Activated CD8-positive, alpha-beta memory T cell treated with anti-CD3 and anti-CD28 coated beads, Interleukin-2, amount 50 U/mL, for 4 hours (primary cell): ENCODE data around the gene NUDT19.
"Not testable (repeated sequence)": the region's sequence is repeated elsewhere in the genome, so short reads cannot be mapped to it uniquely, and the experiment has no call there.

Source experiments
- DNase-seq: peaks from one replicate; pipeline ENCODE4 v3.0.0-alpha.2; 2020

Gene NUDT19

DNA sequence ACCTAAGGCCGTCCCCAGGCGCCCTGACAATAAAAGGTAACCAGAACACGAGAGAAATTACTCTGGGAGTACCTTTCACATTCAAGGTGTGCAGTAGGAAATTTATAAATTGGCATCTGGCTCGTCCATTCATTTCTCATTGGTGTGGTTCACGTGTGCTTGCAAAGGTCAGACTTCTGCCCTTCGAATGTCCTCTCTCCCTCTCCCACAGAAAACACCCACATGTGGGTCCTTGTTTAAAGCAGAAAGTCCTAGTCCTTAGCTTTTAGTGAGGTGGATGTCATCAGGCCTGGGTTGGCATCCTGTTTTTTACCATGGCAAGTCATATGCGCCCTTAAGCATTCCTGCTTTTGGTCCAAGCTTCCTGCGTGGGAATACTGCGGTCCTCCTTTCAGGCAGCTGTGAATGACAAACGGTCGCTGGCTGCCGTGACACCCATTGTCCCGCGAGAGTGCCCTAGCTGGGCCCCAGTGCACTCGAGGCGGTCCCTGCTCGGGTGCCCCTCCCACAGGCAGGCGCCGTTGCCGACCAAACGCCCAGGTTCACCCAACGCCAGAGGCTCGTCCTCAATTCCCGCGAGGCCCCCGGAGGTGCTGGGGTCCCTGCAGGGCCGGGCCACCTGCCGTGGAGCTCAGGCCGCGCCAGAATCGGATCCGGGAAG, at the start of gene NUDT19:
Gene NUDT19, plus strand, starts transcription at position 531 of the 661 bp plus-strand sequence. CDS start 140 bp downstream, outside the sequence.
- peak; percentile 78 for DNase-seq

DNA sequence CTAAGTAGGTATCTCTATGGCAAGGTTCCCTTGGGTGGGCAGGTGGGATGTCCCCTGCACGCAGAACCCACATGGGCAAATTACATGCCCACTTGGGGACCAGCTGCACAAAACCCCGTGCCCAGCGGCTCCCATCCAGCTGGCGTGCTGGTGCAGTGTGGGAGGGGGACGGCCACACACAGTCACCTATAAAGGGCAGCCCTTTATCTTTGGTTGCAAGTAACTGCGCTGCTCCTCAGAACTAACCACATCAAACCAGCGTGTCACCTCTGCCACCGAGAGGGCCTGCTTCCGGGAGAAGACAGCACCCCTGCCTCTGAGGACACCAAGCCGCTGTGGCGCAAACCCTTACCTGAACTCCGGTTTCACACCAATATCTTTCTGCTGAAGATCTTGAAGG, 48.9 kb upstream of the NUDT19 start:
- DNase-seq, result peak; percentile 63

DNA sequence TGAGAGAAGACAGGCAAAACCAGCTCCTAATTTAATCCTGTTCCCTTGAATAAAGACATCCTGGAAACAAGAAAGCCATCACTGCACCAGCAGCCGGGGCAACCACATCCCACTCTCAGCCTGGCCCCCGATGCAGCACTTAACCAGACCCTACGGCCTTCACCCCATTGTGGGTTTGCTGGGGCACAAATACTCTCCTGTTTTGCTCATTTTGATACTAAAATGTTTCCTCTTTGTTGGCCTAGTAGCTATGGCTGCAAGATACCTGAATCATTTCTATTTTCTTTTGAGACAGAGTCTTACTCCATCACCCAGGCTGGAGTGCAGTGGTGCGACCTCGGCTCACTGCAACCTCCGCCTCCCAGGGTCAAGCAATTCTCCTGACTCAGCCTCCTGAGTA, 45.1 kb upstream of the NUDT19 start:
- DNase-seq, result no peak

GRCh38 chr19:32647361-32647760, 44.3 kb upstream of the NUDT19 start:
- no peak for DNase-seq

GRCh38 chr19:32649751-32650150, 41.9 kb upstream of the NUDT19 start:
- DNase-seq, result no peak

GRCh38 chr19:32650671-32651070, 41.0 kb upstream of the NUDT19 start:
- no peak for DNase-seq

DNA sequence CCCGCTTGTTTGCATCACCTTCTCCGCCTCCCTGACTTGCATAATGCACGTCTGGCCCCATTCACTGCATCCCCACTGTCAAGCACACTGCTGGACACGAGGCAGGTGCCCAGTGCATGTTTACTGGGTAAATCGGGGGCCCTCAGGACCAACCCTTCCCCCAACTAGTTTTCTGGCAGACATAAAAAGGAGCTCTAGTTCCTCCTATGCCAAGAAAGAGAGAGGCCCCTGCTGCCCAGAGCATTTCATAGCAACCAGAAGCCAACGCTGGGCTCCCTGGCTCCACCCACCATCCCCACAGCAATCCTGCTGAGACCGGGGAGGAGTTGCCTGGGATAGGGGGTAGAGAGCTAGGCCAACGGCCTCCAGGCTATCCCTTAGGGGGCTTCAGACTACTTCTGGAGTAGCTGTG, 39.9 kb upstream of the NUDT19 start:
- DNase-seq, result no peak

DNA sequence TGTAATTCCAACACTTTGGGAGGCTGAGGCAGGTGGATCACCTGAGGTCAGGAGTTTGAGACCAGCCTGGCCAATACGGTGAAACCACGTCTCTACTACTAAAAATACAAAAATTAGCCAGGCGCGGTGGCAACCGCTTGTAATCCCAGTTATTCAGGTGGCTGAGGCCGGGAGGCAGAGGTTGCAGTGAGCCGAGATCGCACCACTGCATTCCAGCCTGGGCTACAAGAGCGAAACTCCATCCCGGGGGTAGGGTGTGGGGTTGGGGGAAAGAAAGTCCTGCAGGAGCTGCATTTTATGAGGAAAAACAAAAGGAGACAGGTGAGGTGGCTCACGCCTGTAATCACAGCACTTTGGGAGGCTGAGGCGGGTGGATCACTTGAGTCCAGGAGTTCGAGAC, 39.3 kb upstream of the NUDT19 start:
- DNase-seq, result not testable (repeated sequence)

- no peak for DNase-seq
Observed at GRCh38 chr19:32652894-32653598, 38.6 kb upstream of the NUDT19 start.

DNA sequence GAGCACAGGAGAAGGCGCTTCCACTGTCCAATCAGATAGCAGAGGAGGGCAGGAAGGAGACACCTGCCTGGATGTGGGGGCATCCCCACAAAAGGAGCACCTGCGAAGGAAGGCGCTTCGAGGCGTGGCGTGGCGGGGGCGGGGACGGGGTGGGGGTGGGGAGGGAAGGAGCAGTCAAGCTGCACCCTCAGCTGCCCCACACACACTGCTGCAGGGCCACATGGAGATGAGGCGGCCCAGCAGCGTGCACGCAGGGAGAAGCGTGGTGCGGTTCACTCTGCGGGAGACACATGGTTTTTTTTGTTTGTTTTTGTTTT, 38.1 kb upstream of the NUDT19 start:
- no peak for DNase-seq

GRCh38 chr19:32656379-32656778, 35.2 kb upstream of the NUDT19 start:
- DNase-seq, result not testable (repeated sequence)

GRCh38 chr19:32658075-32658474, 33.5 kb upstream of the NUDT19 start:
- no peak for DNase-seq

DNA sequence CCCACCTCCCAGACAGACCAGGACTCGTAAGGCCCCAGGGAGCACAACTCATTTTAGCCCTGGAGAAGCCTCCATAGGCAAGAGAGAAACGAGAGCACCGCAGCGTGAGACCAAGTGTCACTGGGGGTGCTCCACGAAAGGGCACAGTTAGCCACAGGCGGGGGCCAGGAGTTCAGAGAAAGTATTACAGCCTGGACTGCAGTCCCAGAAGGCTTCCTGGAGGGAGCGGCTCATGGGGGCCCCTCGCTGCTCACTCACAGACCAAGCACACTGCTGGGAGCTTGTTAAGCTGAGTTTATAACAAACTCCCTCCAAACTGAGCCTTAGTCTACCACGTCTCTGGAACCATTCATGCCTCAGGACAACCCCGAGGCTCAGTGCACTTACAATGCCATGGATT, 33.1 kb upstream of the NUDT19 start:
- DNase-seq, result no peak

- no peak for DNase-seq
Observed at GRCh38 chr19:32661318-32661717, 30.3 kb upstream of the NUDT19 start.

GRCh38 chr19:32662186-32662585, 29.4 kb upstream of the NUDT19 start:
- no peak for DNase-seq

GRCh38 chr19:32666084-32666483, 25.5 kb upstream of the NUDT19 start:
- no peak for DNase-seq

- no peak for DNase-seq
Observed at GRCh38 chr19:32669310-32669709, 22.3 kb upstream of the NUDT19 start.

- DNase-seq, result no peak
Observed at GRCh38 chr19:32671883-32672593, 19.6 kb upstream of the NUDT19 start.

GRCh38 chr19:32672841-32673240, 18.8 kb upstream of the NUDT19 start:
- no peak for DNase-seq

DNA sequence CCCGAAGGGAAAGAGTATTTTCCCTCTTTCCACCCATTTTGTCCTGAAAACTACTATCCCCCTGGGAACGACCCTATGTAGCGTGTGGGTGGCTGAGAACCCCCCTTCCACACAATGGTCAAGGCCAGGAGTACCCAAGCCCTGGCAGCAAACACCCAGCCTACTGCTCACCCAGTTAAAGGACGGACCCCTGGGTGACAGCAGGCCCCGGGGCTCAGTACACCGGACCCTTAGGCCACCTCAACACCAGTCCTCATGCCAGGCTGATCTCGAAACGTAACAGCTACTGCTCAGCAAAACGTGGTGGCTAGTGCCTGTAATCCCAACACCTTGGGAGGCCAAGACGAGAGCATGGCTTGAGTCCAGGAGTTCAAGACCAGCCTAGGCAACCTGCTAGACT, 18.0 kb upstream of the NUDT19 start:
- DNase-seq, result no peak

- no peak for DNase-seq
Observed at GRCh38 chr19:32674153-32674930, 17.3 kb upstream of the NUDT19 start.

DNA sequence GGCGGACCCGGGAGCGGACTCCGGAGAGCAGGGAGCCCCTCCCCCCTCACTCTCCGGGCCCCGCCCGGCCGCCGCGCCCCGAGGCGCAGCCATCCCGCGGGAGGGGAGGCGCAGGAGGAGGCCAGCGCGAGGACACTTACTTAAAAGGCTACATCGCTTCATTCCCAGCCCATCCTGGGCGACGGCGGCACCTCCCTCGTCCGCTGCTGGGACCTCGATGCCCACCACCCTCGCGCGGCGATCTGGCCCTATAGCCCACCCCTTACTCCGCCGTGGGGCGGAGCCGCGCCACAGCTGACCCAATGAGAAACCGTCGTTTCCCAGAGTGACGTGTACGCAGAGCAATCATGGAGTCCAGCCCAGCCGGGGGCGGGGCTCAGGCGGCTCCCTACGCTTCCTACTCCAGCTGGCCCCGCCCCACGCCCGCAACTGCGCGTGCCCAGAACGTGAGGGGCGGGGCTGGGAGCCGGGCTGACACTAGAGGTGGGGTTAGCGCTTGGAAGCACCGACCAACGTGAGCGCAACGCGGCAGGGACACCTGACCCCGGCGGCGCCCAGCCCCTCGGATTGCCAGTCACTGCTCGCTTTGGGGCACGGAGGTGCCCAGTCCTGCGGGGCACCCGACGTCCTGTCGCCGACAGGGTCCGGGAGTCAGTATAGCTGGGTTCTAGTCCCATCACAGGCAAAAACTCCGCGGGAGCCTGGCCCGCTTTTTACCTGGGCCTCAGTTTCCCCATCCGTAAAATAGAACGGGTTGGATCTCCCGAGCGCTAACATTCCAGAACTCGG, 16.5 kb upstream of the NUDT19 start, which contains the start of gene ANKRD27:
Gene ANKRD27, minus strand, starts transcription at position 250 of the 789 bp plus-strand sequence. CDS start 16,165 bp downstream, outside the sequence.
- peak; percentile 98 for DNase-seq
